GM18517 (cell line): ENCODE data around the gene ALK.

Source experiments
- ATAC-seq: cut with Tn5 transposase; IDR thresholded peaks from one replicate; pipeline ENCODE4 v1.9.1; 2021; ENCODE audit warnings: mild to moderate bottlenecking, moderate library complexity; ENCODE audit not compliant: unreplicated experiment

The ALK gene

DNA sequence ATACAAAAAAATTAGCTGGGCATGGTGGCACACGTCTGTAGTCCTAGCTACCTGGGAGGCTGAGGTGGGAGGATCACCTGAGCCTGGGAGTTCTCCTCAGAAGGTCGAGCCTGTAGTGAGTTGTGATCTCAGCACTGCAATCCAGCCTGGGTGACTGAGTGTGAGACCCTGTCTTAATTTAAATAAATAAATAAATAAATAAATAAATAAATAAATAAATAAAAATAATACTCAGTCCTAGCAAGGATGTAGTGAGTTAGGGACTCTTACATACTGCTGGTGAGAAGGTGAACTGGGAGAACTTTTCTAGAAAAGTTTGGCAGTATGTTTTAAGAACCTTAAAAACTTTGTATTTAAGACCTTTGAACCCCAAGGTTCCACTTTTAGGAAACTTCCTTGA, 576.1 kb downstream of the ALK start:
- no peak for ATAC-seq

GRCh38 chr2:29343830-29344229, 577.6 kb downstream of the ALK start:
- ATAC-seq: no peak

- no peak for ATAC-seq
Observed at GRCh38 chr2:29336341-29337241, 584.8 kb downstream of the ALK start.

DNA sequence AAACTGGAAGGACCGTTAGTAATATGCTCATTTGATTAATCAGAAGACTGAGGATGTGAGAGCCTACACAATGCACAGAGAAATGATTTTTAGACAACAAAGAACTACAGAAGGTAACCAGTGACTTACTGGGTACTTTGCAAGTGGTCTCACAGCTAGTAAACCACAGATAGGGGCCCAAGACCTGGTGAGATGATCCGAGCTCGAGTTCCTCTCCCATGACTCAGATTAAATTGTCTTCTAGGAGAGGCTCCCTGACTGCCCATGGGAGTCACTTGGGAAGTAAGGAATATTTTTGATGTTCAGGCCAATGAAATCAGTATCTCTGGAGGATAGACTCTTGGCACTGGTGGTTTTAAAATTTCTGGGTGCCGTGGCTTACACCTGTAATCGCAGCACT, 586.0 kb downstream of the ALK start:
- ATAC-seq: no peak

DNA sequence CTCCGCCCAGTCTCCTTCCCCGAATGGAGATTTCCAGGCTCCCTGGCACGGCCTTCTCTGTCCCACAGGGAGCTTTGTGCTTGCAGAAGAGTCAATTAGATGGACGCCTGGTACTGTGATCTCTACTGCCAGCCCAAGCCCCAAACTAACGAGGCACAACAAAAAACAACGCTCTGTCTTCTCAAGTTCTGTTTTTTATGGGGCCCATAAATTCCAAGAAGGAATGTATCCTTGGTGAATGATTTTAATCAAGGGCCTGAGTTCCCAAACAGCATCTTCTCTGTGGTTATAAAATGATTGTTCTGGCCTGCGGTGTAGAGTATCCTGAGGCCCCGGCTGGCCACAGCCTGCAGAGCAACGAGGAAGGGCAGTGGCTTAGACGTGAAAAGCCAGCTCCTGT, 586.7 kb downstream of the ALK start:
- ATAC-seq: no peak

DNA sequence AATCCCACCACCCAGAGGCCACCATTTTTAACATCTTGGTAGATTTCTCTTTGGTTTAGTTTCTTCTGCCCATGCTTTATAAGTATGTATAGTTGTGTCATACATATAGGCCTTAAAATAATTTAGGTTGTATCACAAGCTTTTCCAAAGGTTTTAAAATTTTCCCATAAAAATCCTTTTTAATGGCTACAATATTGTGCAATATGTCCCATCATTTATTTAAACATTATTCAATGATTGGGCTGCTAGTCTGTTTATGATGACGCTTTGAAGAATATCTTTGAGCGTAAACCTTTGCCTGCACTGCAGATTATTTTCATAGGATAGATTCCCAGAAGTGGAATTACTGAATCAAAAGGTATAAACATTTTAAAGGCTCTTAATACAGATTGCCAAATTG, 588.8 kb downstream of the ALK start:
- ATAC-seq: no peak

DNA sequence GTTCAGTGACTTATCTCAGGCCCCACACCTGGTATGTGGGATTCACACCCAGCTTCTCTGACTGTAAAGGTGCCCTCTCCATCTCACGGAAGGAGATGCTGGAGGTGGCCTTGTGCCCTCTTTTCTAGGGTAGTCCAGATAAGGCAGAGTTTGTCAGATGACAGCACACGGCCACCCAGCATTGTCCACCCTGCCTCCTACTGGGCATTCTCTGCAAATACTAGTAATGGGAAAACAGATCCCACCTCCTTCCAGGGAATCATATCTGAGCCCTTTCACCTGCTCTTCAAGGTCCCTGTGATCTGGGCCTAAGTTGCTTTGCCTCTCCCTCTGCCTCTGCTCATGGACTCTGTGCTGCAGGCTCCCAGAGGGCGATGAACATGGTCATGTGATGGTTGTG, 591.5 kb downstream of the ALK start:
- no peak for ATAC-seq

GRCh38 chr2:29326926-29327325, 594.5 kb downstream of the ALK start:
- ATAC-seq: no peak

DNA sequence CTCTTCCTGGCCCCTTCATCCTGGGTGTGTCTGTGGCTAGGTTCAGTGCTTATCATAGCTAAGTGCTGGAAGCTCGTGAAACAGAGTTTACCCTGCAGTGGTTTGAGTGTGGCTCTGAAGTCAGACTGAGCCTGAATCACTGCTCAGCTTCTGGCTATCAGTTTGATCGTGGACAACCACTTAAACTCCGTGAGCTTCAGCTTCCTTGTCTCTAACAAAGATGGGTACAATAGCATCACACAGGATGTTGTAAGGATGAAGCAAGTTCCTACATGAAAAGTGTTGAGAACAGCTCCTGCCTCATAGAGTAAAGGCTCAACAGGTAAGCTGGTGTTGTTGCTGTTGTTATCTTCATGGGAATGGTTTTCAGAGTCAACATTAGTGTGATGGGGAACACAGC, 595.8 kb downstream of the ALK start:
- no peak for ATAC-seq

DNA sequence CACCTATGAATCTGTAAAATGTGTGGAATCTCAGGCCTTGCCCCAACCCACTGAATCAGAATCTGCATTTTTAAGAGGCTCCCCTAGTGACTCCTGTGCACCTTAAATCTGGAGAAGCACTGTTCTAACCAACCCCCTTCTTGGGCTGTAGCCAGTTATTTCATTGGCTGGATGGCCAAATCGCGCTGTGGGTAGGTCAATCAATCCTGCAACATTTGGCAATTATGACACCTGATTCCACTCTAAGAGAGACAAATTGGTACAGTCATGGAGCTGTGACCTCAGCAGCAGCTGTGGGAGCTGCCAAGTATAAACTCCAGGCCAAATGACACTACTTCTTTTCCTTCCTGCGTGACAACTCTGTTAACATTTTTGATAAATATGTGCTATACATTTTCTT, 597.4 kb downstream of the ALK start:
- ATAC-seq: no peak

GRCh38 chr2:29323301-29323700, 598.1 kb downstream of the ALK start:
- no peak for ATAC-seq

DNA sequence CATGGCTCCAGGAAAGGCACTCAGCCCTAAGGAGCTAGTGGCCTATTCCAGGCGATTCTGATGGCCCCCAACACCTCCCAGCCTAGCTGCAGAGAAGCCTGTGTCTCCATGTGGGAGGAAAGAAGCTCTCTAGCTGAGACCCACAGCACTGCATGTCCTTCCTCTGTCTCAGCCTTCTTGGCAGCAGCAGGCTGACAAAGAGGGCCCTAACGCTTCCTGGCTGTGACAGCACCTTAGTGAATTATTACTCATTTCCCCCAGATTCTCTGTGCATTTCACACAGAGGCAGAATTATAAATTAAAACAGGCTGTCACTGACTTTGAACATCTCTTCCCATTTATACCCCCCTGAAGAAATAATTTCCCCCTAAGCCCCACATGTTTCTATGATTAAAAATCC, 599.4 kb downstream of the ALK start:
- no peak for ATAC-seq

DNA sequence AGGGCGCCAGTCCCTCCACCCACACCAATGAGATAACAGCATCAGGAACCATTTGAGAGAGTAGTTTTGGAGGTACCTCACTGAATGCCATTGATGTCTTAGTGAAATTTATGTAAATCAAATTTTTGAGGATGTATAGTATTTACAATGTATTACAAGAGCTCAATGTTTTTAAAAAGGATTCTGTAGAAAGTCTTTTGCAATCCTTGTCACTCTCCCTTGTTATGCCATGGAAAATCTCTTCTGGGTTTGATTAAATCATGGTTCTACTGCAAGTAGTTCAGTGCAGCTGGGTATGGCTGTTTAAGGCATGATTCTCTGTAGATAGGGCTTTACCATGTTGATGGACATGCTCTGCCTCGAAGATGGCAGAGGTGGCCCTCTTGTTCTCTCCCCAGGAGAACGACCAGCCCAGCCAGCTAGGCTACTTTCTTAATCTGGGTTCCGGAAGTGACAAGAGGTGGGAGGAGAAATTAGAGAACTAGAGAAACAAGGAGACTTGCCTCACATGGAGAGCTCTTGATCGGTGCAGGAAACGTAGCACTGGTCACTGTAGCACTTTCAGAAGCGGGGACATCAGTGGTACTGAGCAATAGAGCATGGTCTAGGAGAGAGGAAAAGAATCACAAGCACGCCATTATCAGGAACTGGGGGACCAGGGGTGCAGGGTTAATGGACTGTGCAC, 603.4 kb downstream of the ALK start:
- no peak for ATAC-seq

- ATAC-seq: no peak
Observed at GRCh38 chr2:29317077-29317517, 604.3 kb downstream of the ALK start.

- peak; percentile 87 for ATAC-seq
Observed at GRCh38 chr2:29314816-29315571, 606.4 kb downstream of the ALK start.

GRCh38 chr2:29311458-29311857, 609.9 kb downstream of the ALK start:
- no peak for ATAC-seq

- no peak for ATAC-seq
Observed at GRCh38 chr2:29310650-29311348, 610.6 kb downstream of the ALK start.

GRCh38 chr2:29309090-29310029, 612.0 kb downstream of the ALK start:
- peak; percentile 63 for ATAC-seq

- no peak for ATAC-seq
Observed at GRCh38 chr2:29308366-29308765, 613.0 kb downstream of the ALK start.

- no peak for ATAC-seq
Observed at GRCh38 chr2:29307519-29307918, 613.9 kb downstream of the ALK start.
